DOHH2 (cell line): ENCODE measurements around the gene PRRT1B.

Source experiments
- H3F3A ChIP-seq: fragments of 200-600 bp; sonication (generic), shearing (Covaris generic); 2 replicates; pipeline ENCODE4 v1.6.0; 2016; ENCODE audit warnings: antibody characterized with exemption, mild to moderate bottlenecking; ENCODE audit not compliant: control insufficient read depth, insufficient read depth
- H3K27ac ChIP-seq: fragments of 200-600 bp; sonication (generic); 2 replicates; pipeline ENCODE4 v1.5.1; 2014; ENCODE audit warnings: low read depth, mild to moderate bottlenecking, low read length, moderate library complexity
- H3K27me3 ChIP-seq: fragments of 200-600 bp; sonication (generic); 2 replicates; pipeline ENCODE4 v1.6.1; 2014; ENCODE audit warnings: mild to moderate bottlenecking, low read length, mixed read lengths; ENCODE audit not compliant: control insufficient read depth
- H3K36me3 ChIP-seq: fragments of 200-600 bp; sonication (generic); 2 replicates; pipeline ENCODE4 v1.6.1; 2014; ENCODE audit warnings: mild to moderate bottlenecking, low read length, moderate library complexity, mixed read lengths; ENCODE audit not compliant: control insufficient read depth
- H3K4me1 ChIP-seq: fragments of 200-600 bp; sonication (generic); 2 replicates; pipeline ENCODE4 v1.6.1; 2014; ENCODE audit warnings: mild to moderate bottlenecking, low read length, mixed read lengths; ENCODE audit not compliant: control insufficient read depth
- H3K4me2 ChIP-seq: fragments of 200-600 bp; sonication (generic); 2 replicates; pipeline ENCODE4 v1.6.0; 2014; ENCODE audit warnings: mild to moderate bottlenecking, low read length, moderate library complexity
- H3K4me3 ChIP-seq: fragments of 200-600 bp; sonication (generic); 2 replicates; pipeline ENCODE4 v1.5.1; 2014; ENCODE audit warnings: mild to moderate bottlenecking, low read length, mixed read lengths
- H3K79me2 ChIP-seq: fragments of 200-600 bp; sonication (generic); 2 replicates; pipeline ENCODE4 v1.6.1; 2014; ENCODE audit warnings: mild to moderate bottlenecking, low read length, mixed read lengths; ENCODE audit not compliant: control insufficient read depth
- H3K9me2 ChIP-seq: fragments of 200-600 bp; sonication (generic); replicated peaks from 2 replicates; pipeline ENCODE4 v1.6.1; 2014; ENCODE audit warnings: mild to moderate bottlenecking, low read length, mixed read lengths; ENCODE audit not compliant: control insufficient read depth
- H3K9me3 ChIP-seq: fragments of 200-600 bp; sonication (generic); 2 replicates; pipeline ENCODE4 v1.6.1; 2014; ENCODE audit warnings: antibody characterized with exemption, low read length, mixed read lengths; ENCODE audit not compliant: control insufficient read depth, insufficient read depth
- H4K20me1 ChIP-seq: fragments of 200-600 bp; sonication (generic); 2 replicates; pipeline ENCODE4 v1.6.0; 2014; ENCODE audit warnings: low read depth, mild to moderate bottlenecking, antibody characterized with exemption, low read length, moderate library complexity; ENCODE audit not compliant: control insufficient read depth, insufficient read depth
- CTCF ChIP-seq: fragments of 200-600 bp; sonication (generic); IDR thresholded peaks from one replicate; pipeline ENCODE4 v1.5.1; 2014; ENCODE audit warnings: antibody characterized with exemption, mild to moderate bottlenecking, low read depth, low read length; ENCODE audit not compliant: poor library complexity, severe bottlenecking
- EZH2phosphoT487 ChIP-seq: fragments of 200-600 bp; sonication (generic); IDR thresholded peaks from 2 replicates; pipeline ENCODE4 v1.6.1; 2017; ENCODE audit warnings: borderline replicate concordance, mild to moderate bottlenecking, antibody characterized with exemption, low read length, moderate library complexity, mixed read lengths

PRRT1B gene

GRCh38 chr9:131587331-131587730, 42.0 kb downstream of the PRRT1B start:
- no peaks in the 10 kb centered on the region for H3K79me2 ChIP-seq
- TF ChIP-seq CTCF, result no peak
- peaks cover 11% of the 10 kb centered on the region for H3K4me1 ChIP-seq
- H3K27me3 ChIP-seq, result no peaks in the 10 kb centered on the region
- no peaks in the 10 kb centered on the region for H3K9me3 ChIP-seq
- H3K27ac ChIP-seq, result no peak overlapping the region
- H3F3A ChIP-seq, result no peaks in the 10 kb centered on the region
- peaks cover 68% of the 10 kb centered on the region for H3K36me3 ChIP-seq
- no peak overlapping the region for H3K4me3 ChIP-seq
- H3K4me2 ChIP-seq, result no peak overlapping the region
- no peaks in the 10 kb centered on the region for H3K9me2 ChIP-seq
- H4K20me1 ChIP-seq, result peaks cover 3% of the 10 kb centered on the region; the same call in 1 of the 2 replicates

GRCh38 chr9:131587906-131588305, 42.6 kb downstream of the PRRT1B start:
- Histone ChIP-seq H4K20me1 (peaks cover 3% of the 10 kb centered on the region; the same call in 1 of the 2 replicates), H3K9me2 (no peaks in the 10 kb centered on the region), H3K4me1 (peaks cover 11% of the 10 kb centered on the region), H3F3A (no peaks in the 10 kb centered on the region), H3K27ac (no peak overlapping the region), H3K27me3 (no peaks in the 10 kb centered on the region), H3K4me3 (no peak overlapping the region), H3K9me3 (no peaks in the 10 kb centered on the region), H3K4me2 (no peak overlapping the region), H3K79me2 (no peaks in the 10 kb centered on the region), H3K36me3 (peaks cover 62% of the 10 kb centered on the region)
- TF ChIP-seq CTCF (no peak), EZH2phosphoT487 (no peak)

- Histone ChIP-seq H3K36me3 (peaks cover 59% of the 10 kb centered on the region), H3K9me3 (no peaks in the 10 kb centered on the region), H3K27ac (no peak overlapping the region), H3K4me3 (no peak overlapping the region), H4K20me1 (peaks cover 3% of the 10 kb centered on the region; the same call in 1 of the 2 replicates), H3K79me2 (no peaks in the 10 kb centered on the region), H3K27me3 (no peaks in the 10 kb centered on the region), H3K4me2 (no peak overlapping the region), H3F3A (no peaks in the 10 kb centered on the region), H3K4me1 (peaks cover 11% of the 10 kb centered on the region), H3K9me2 (no peaks in the 10 kb centered on the region)
- TF ChIP-seq EZH2phosphoT487, result no peak
Measured at GRCh38 chr9:131588396-131588795, 43.1 kb downstream of the PRRT1B start.

GRCh38 chr9:131589124-131589711, 43.9 kb downstream of the PRRT1B start:
- TF ChIP-seq CTCF (no peak), EZH2phosphoT487 (no peak)
- Histone ChIP-seq H3K27me3 (no peaks in the 10 kb centered on the region), H3K4me3 (no peak overlapping the region), H4K20me1 (peaks cover 3% of the 10 kb centered on the region; the same call in 1 of the 2 replicates), H3K4me1 (peaks cover 11% of the 10 kb centered on the region), H3K79me2 (no peaks in the 10 kb centered on the region), H3K27ac (no peak overlapping the region), H3K9me3 (no peaks in the 10 kb centered on the region), H3K36me3 (peaks cover 53% of the 10 kb centered on the region), H3K4me2 (no peak overlapping the region), H3K9me2 (no peaks in the 10 kb centered on the region), H3F3A (no peaks in the 10 kb centered on the region)
